PFSK-1 (cell line): ENCODE results near the gene MBD5.

Experiments
- FOXP2 ChIP-seq: optimal IDR thresholded peaks from 2 replicates; pipeline ENCODE3; 2011; ENCODE audit warnings: borderline replicate concordance, control low read depth, inconsistent platforms; ENCODE audit not compliant: insufficient read depth; ENCODE audit errors: extremely low read length, extremely low read depth
- POLR2AphosphoS5 ChIP-seq: IDR thresholded peaks from 2 replicates; pipeline ENCODE4 v1.6.1; 2012; ENCODE audit warnings: low read depth, mild to moderate bottlenecking, control low read depth, low read length, moderate library complexity
- SIN3A ChIP-seq: IDR thresholded peaks from 2 replicates; pipeline ENCODE4 v1.6.1; 2012; ENCODE audit warnings: mild to moderate bottlenecking, low read length, moderate library complexity, borderline replicate concordance; ENCODE audit not compliant: insufficient read depth
- TAF1 ChIP-seq: IDR thresholded peaks from 2 replicates; pipeline ENCODE4 v1.6.1; 2012; ENCODE audit warnings: low read length, control low read depth, borderline replicate concordance; ENCODE audit not compliant: insufficient read depth
- TF ChIP-seq, protein P1 (sequence below), 2 experiments: IDR thresholded peaks; 2 replicates each; pipeline versions ENCODE4 v1.6.1 to v1.8.0; 2011 to 2012; ENCODE audit warnings: low read depth in 2 of 2, low read length in 2 of 2, control low read depth in 1 of 2, inconsistent platforms in 1 of 2, mild to moderate bottlenecking in 1 of 2, moderate library complexity in 1 of 2; ENCODE audit not compliant: insufficient read depth in 1 of 2

DNA sequence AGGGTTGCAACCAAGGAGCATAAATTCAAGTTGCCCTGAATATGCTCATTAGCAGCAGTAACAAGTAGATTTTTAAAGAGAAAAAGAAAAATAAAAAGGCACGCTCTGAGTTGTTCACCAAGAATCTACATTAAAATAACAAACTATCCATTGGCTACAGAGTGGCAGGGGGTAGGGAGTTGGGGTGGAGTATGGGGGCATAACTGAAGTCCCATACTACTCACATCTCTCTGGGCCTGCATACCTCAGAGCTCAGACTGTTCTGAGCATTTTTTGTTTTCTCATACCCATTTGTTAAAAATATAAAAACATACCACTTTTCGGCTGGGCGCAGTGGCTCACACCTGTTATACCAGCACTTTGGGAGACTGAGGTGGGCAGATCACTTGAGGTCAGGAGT lies 31.8 kb upstream of the MBD5 start:
- TF ChIP-seq, protein P1, sequence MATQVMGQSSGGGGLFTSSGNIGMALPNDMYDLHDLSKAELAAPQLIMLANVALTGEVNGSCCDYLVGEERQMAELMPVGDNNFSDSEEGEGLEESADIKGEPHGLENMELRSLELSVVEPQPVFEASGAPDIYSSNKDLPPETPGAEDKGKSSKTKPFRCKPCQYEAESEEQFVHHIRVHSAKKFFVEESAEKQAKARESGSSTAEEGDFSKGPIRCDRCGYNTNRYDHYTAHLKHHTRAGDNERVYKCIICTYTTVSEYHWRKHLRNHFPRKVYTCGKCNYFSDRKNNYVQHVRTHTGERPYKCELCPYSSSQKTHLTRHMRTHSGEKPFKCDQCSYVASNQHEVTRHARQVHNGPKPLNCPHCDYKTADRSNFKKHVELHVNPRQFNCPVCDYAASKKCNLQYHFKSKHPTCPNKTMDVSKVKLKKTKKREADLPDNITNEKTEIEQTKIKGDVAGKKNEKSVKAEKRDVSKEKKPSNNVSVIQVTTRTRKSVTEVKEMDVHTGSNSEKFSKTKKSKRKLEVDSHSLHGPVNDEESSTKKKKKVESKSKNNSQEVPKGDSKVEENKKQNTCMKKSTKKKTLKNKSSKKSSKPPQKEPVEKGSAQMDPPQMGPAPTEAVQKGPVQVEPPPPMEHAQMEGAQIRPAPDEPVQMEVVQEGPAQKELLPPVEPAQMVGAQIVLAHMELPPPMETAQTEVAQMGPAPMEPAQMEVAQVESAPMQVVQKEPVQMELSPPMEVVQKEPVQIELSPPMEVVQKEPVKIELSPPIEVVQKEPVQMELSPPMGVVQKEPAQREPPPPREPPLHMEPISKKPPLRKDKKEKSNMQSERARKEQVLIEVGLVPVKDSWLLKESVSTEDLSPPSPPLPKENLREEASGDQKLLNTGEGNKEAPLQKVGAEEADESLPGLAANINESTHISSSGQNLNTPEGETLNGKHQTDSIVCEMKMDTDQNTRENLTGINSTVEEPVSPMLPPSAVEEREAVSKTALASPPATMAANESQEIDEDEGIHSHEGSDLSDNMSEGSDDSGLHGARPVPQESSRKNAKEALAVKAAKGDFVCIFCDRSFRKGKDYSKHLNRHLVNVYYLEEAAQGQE (IDR thresholded peaks at IDR 0.05; ENCODE audit: insufficient read depth in 1 of 2, low read depth in 2 of 2, low read length in 2 of 2), result no peak
- no peak for TF ChIP-seq TAF1
- TF ChIP-seq SIN3A, result no peak
- TF ChIP-seq POLR2AphosphoS5, result no peak
- TF ChIP-seq FOXP2, result no peak
